Right kidney (tissue), 9 donors: ENCODE results near the gene TOP3A.
"Not testable (repeated sequence)": the region's sequence is repeated elsewhere in the genome, so short reads cannot be mapped to it uniquely, and the experiment has no call there.

Source experiments
- DNase-seq: peaks from one replicate; pipeline ENCODE4 v3.0.0-alpha.2; 2016
- long read RNA-seq, 8 donors: transcript quantifications; one replicate each; lab custom pipeline, GENCODE V29; 2026

Gene TOP3A
- long read RNA-seq, donor 1, partial matches to known transcripts = 21 of 21 reads
- long read RNA-seq, donor 1, other reads (novel, unspliced or antisense) = 0 of 21 reads
- long read RNA-seq, donor 2, partial matches to known transcripts = 0 of 1 reads
- long read RNA-seq, donor 2, other reads (novel, unspliced or antisense) = 0 of 1 reads
- long read RNA-seq, donor 3, partial matches to known transcripts = 0 of 1 reads
- long read RNA-seq, donor 3, other reads (novel, unspliced or antisense) = 0 of 1 reads
- long read RNA-seq, donor 4 = 0 reads
- long read RNA-seq, donor 5 = 0 reads
- long read RNA-seq, donor 6 = 0 reads
- long read RNA-seq, donor 7 = 0 reads
- long read RNA-seq, donor 8, full-length matches to known transcripts = 2 of 2 reads
- long read RNA-seq, donor 8, partial matches to known transcripts = 0 of 2 reads
- long read RNA-seq, donor 8, other reads (novel, unspliced or antisense) = 0 of 2 reads

GRCh38 chr17:18314731-18315561, at the start of gene TOP3A, which contains the start of gene SMCR8:
TSS of gene TOP3A (minus strand) at chr17:18314994. CDS start at chr17:18314778, 216 bp downstream.
TSS of gene SMCR8 (plus strand) at chr17:18315293. CDS start at chr17:18315790, 497 bp downstream.
- DNase-seq = peak; percentile 87

- no peak for DNase-seq
Observed at GRCh38 chr17:18364166-18364565, 49.4 kb upstream of the TOP3A start.

GRCh38 chr17:18363101-18364049, 48.6 kb upstream of the TOP3A start, which contains the start of gene SHMT1:
TSS of gene SHMT1 (minus strand) at chr17:18363550. CDS start at chr17:18355981, 7,569 bp downstream.
- DNase-seq = peak; percentile 85

- DNase-seq = peak; percentile 59
Observed at GRCh38 chr17:18362698-18363100, 47.9 kb upstream of the TOP3A start.

- no peak for DNase-seq
Observed at GRCh38 chr17:18361837-18362697, 47.3 kb upstream of the TOP3A start.

- no peak for DNase-seq
Observed at GRCh38 chr17:18360518-18360917, 45.7 kb upstream of the TOP3A start.

DNA sequence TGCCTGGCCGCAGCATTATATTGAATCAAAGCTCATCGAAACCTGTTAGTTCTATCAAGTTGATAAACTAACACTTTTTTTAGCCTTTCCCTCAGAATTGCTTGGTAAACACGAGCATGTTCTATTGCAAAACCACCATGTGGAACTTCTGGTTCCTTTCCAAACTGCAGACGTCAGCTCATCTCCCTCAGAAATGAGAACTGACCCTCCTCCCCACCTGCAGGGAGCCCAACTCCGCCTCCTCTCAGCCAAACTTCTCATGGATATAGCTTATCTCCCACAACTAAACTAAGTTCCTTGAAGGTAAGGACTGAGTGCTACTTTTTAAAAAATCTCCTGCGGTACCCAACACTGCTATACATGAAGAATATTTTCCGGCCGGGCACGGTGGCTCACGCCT, 41.8 kb upstream of the TOP3A start:
- DNase-seq = no peak

GRCh38 chr17:18353541-18353940, 38.7 kb upstream of the TOP3A start:
- DNase-seq = no peak

DNA sequence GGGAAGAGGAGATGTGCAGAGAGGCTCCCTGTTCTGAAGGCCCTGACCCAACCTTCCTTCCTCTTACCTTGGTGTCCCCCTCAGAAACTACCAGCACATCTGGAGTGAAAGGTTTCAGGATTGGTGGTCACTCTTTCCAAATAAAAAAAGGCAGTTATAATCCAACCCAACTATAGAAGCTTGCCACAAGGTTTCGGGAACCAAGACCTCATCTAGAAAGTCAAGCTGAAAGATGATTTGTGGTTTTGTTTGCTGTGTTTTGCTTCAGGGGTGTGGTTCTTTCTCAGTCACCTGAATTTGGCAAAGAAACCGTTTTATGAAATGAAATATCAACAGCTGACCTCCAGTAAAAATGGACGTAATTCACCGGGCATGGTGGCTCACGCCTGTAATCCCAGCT, 29.2 kb upstream of the TOP3A start:
- no peak for DNase-seq

DNA sequence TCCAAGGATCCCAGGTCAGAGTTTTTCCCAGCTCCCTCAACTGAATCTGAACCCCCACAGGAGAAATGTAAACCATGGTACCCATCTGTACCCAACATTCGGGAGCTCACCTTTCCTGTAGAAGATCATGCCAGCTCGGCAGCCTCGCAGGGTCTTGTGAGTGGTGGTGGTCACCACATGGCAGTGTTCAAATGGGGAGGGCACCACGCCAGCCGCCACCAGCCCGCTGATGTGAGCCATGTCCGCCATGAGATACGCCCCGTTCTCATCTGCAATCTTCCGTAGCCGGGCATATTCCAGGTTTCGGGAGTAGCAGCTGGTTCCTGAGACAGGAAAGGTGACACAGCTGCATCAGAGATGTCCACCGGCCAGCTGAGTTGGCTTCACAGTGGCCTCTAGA, 25.1 kb upstream of the TOP3A start:
- DNase-seq = no peak

- not testable (repeated sequence) for DNase-seq
Observed at GRCh38 chr17:18338158-18338557, 23.4 kb upstream of the TOP3A start.

DNA sequence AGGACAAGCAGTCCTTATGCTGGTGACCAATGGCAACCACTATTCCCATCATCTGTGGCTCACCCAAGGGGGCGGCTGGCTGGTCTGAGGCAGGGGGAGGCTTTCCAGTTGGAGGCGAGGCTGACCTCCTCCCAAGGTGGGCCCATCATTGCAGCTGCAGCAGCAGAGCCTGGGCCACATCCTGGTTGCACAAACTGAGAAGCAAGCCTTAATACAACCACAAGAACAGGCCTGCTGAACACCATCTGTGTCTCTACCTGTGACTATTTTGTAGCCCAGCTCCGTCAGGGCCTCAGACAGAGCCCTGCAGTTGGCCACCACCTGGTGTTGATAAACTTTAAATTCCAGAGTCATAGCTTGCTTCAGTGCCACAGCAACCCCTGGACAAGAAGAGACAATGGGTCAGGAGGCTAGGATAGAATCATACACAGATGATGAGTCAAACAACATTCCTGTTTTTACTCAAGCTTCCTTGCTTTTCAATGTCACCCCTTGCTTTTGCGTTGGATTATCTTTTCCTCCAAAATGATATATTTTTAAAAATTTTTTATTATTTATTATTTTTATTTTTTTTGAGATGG, 18.2 kb upstream of the TOP3A start:
- DNase-seq = no peak

- DNase-seq = no peak
Observed at GRCh38 chr17:18331879-18332278, 17.1 kb upstream of the TOP3A start.

GRCh38 chr17:18328643-18329204, 13.9 kb upstream of the TOP3A start:
- DNase-seq = no peak

DNA sequence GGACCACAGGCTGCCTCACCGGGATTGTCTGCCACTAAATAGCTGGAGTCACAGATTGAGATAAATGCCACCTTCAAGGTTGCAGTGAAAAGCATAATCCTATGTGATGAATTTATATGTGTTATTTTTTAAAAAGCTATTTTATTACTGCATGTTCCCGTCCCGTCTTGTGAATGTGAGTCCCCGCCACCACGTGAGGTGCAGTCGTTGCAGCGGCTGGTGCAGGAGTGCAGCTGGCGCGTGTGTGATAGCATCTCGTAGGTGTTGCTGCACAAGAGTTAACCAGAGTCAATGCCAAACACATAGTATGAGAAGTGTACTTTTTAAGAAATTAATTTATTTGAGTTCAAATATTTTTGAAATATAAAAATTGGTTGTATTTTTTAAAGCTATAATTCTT, 12.8 kb upstream of the TOP3A start:
- DNase-seq = no peak

GRCh38 chr17:18327093-18327492, 12.3 kb upstream of the TOP3A start:
- DNase-seq = no peak

DNA sequence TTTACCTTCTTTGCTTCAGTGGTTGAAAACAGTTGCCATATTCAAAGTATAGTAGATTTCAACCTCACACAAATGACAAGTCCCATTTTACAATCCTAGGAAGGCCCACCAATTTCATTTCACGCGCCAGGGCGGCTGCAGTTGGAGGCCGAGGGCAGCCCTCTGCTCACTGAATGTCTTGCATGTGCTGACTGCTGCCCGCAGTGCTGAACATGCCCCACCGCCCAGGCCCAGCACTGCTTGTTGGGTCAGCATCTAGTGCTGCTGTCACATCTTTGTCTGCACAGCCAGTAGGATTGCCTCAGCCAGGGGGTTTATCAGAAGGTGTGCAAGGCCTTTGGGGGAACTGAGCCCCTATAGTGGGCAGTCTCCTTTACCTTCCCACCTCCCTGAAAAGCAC, 11.8 kb upstream of the TOP3A start:
- no peak for DNase-seq

- no peak for DNase-seq
Observed at GRCh38 chr17:18326039-18326438, 11.2 kb upstream of the TOP3A start.

- DNase-seq = no peak
Observed at GRCh38 chr17:18324140-18325050, 9.6 kb upstream of the TOP3A start.
